Cerebellar cortex (tissue), 1 donor: Measurements from ENCODE around the gene SRXN1.
"Not testable (repeated sequence)": the region's sequence is repeated elsewhere in the genome, so short reads cannot be mapped to it uniquely, and the experiment has no call there.

Experiments
- DNase-seq: peaks from one replicate; pipeline ENCODE4 v3.0.0-alpha.2; 2015; ENCODE audit warnings: low spot score

Gene SRXN1

DNA sequence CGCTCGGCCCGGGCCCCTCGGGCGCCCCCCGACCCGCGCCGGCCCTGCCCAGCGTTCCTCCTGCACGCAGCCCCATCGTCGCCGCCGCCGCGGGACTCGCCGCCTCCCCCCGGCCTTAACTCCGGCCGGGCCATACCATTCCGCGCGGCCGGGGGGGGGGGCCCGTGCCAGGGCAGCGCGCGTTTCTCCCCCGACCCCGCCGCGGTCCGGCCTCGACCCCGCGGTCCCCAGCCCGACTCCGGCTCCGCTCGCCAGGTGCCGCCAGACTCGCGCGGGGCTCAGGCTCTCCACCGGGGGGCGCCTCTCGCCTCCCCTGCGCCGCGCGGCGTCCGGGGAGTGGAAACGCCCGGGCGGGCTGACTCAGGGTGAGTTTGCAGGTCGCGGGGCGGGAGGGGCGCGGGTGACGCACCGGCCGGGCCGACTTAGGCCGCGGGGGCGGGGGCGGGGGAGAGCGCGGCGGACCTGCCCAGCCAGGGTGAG lies at the start of gene SRXN1:
SRXN1 (minus strand) TSS at position 91 of the 480 bp plus-strand sequence; CDS start at position 76, 15 bp downstream.
- DNase-seq: peak; percentile 77

DNA sequence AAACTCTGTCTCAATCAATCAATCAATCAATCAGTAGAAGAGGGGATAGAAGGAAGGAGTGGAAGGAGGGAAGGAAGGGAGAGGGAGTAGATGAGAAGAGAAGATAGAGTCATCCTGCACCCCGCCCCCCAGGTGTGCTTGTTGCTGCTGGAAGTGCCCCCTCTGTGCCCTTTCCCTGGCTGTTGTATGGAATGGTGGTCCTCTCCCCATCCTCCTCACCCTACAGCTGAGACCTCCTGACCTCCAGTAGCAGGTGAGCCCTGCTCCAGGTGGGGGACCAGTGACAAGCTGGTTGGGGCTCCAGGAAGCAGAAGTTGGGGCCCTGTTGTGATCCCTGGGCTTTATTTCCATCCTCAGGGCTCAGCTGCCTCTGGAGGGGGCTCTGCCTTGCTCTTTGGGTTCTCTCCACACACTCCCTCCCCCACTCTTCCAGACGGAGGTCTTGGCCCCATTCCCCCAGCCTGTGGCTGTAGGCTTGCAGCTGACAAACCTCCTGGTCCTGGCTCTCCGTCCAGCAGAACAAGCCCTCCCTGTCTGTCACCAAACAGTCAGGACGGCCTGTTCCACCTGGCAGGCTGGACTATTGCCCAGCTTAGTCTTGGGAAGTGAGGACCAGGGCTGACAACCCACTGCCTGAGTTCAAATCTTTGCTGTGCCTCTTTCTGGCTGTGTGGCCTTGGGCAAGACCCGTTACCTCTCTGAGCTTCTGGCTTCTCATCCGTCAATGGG lies 48.6 kb upstream of the SRXN1 start:
- DNase-seq: peak; percentile 93

DNA sequence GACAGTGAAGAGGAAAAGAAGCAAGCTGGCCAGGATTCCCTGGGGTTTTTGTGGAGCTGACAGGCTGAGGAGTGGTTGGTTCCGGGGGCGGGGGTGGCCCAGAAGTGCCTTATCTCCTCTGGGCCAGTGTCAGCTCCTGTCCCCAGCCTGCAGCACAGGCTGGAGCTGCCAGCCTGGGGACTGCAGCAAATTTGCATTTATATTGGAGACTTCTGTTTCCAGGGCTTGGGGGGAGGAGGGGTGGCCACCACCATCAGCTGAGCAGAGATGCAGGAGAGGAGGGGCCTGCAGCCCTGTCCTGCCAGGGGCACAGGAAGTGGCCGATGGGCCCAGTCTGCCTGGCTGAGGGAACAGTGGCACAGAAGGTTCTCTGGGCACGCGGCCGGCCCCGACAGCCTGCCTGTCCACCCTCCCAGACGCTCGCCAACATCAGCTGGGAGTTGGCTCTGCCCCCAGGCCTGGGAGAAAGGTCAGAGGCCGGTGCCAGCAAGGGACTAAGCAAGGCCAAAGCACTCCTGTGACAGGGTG lies 46.9 kb upstream of the SRXN1 start:
- DNase-seq: peak; percentile 94

DNA sequence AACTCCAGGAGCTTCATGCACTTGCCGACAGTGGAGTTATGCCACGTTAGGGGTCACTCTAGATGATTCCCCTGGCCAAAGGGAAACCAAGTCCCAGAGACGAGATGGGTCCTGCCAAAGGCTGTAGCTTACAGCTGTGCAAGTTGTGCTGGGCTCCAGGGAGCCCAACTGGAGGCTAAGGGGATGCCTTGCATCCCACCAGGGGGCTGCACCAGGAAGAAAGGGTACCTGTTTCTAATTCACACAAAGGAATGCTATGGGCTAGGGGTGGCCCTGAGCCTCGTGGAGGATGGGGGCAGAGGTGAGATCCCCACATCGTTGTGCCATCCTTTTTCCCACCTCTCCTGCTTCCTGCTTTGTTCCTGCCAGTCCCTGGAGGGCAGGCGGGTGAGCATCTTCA lies 46.3 kb upstream of the SRXN1 start:
- DNase-seq: no peak

DNA sequence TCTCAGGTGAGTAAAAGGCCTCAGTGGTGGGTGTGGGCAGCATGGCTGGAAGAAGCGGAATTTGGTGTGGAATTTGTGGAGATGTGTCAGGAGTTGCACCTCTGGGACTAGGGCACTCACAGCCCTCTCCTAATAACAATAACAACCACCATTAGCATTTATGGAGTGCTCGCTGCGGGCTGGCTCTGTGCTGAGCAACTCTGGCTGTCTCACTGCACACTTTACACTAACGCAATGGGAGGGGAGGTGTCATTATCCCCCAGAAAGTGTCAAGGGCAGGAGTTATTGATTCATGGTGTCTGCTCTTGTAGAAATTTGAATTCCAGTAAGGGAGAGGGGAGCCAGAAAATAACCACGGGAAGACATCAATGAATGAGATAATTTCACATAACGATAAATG lies 45.3 kb upstream of the SRXN1 start:
- DNase-seq: no peak

DNA sequence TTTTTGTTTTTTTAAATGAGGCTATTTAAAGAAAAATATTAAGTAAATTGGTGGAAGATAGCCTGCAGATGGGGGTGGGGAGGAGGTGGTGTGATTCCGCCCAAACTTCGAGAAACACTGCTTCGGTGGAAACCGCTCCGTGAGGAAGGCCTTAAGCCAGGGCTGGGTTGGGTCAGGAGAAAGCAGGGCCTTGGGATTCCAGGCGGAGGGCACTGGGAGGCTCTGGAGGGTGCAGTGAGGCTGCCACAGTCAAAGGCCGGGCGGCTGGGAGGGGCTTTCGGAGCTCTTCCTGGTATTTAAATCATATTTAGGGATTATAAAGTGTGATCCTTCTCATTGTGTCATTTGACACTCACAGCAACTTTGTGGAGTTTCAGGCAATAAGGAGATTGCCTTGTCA lies 44.8 kb upstream of the SRXN1 start:
- no peak for DNase-seq

DNA sequence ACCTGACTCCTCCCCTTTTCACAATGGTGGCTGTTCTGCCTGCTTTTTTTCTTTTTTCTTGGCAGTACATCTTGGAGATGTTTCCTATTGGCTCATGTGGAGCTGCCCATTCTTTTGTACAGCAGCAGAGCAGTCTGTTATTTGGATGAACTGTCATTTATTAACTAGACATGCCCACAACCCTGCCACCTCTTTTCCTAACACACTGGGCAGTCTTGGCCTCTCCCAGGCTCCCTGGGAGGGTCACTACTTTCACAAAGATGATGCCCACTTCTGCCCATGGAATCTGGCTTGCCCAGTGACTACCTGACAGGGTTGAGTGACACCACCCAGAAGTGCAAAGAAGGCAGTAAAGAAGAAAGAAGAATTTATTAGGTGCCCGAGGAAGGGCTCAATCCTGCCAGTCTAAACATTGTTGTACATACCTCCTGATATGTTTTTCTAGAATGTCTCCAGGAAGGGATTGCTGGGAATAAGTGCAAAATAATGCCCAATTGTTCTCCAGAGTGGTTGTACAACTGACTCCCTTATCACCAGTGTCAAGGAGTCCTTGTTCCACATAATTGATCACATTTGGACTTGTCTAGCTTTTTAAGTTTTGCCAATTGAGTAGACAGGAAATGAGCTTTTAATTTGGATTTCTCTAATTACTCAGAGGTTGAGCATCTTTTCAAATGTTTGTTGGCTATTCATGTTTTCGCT lies 42.3 kb upstream of the SRXN1 start:
- DNase-seq: no peak

DNA sequence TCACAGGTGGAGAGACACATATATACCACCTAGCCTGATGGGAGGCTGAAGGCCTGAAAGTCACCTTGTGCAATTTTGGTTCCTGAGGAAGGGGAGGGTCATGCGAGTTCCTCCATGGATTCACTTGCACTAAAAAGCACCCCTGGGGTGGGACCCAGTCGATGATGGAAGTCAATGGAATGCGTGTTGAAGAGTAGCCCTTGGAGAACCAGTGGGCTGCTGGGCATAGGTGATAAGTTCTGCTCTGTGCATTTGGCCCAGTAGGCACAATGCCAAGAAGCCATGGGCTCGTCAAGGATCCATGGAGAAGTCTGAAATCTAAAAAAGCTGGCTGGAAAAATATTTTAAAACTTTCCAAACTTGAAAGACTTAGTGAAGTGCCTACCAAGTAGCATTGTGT lies 41.5 kb upstream of the SRXN1 start:
- DNase-seq: no peak

DNA sequence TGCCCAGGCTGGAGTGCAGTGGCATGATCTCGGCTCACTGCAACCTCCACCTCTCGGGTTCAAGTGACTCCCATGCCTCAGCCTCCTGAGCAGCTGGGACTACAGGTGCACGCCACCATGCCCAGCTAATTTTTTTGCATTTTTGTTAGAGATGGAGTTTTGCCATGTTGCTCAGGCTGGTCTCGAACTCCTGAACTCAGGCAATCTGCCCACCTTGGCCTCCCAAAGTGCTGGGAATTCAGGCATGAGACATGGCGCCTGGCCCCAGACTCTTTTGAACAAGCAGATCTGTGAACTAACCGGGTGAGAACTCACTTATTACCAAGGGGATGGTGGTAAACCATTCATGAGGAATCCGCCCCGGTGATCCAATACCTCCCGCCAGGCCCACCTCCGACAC lies 40.8 kb upstream of the SRXN1 start:
- DNase-seq: not testable (repeated sequence)

DNA sequence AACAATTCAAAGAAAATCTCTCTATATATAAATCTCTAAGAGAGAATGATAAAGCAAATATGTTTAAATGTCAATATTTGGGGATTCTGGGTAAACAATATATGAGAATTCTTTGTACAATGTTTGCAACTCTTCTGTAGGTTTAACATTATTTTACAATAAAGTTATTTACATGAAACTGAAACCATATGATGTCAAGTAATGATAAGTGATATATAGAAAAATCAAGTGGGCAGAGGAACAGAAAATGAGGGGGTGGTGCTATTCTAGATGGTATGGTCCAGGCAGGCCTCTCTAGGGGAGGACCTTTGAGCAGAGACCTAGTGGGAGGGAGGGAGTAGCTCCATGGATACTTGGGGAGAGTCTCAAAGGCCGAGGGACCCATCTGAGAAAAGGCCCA lies 39.0 kb upstream of the SRXN1 start:
- DNase-seq: no peak

DNA sequence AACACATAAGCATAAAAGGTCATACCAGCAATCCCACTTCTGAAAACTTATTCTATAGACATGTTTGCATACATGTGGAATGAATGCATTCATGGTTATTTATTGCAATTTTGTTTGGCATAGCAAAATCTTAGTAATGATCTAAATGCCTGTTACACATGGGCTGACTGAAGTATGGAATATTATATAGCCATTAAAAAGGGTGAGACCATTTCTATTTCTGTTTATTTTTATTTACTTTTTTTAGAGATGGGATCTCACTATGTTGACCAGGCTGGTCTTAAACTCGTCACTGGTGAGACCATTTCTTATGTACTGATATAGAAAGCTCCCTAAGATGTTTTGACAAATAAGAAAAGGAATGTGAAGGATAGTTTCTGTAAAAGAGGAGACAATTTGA lies 36.9 kb upstream of the SRXN1 start:
- DNase-seq: no peak

DNA sequence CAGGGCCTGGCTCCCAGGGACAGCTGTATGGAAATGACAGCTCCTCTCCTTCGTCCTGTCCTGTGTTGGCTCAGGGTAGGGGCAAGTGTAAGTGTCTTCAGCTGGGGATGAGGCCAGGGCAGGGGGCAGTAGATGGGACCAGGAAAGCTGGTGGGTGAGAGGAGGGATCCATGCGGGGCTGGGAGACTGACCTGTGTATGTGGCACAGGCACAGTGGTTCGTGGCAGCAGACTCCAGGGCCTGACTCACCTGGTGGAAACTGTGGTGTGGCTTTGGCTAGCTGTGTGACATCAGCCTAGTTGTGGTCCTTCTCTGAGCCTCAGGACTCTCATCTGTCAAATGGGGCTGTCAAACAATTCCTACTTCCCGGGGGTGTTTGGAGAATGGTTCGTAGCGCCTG lies 36.3 kb upstream of the SRXN1 start:
- no peak for DNase-seq

DNA sequence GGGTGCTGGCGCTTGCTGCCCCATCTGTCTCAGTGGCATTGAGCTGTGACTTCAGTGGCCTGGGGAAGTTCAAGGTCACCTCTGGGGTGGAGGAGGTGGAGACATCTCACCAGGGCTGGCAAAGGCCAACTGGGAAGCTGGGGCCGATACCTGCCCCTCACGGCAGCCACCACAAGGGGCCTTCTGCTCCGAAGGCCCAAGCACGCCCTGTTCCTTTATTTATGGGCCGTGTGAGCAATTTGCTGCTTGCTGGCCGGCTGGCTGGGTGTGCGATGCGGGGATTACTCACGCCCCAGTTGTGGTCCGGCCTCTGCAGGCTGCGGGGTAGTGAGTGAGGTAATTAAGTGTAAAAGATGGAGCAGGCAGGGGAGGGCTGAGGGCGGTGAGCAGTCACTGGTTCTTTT lies 35.8 kb upstream of the SRXN1 start:
- peak; percentile 61 for DNase-seq

DNA sequence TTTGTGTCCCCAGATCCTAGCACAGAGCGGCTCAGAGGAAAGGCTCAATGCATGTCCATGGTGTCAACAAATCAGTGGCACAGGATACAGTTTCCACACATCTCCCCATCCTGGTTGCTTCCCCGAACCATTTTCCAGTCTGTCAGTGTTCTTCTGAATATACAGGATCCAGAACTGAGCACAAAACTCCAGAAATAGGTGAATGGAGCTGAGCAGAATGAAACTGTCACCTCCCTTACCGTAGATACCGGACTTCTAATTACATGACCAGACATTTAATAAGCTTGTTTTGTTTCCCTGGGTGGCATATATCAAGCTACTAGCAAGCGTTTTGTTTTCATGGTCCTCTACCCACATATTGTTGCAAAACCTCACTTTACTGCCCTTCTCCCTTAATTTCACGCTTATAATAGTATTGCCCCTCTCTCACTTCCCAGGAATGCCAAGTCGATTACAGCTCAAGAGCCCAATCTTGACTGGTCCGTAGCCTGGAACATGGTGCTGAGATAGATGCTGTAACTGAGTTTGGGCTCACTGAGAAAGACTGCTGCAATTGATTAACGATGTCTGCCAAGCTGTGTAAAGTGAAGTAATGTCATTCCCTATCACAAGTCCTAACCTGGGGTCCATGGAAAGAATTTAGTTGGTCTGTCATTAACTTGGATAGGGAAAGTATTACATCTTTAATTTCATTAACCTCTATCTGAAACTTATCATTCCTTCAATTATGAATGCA lies 34.6 kb upstream of the SRXN1 start:
- DNase-seq: no peak

DNA sequence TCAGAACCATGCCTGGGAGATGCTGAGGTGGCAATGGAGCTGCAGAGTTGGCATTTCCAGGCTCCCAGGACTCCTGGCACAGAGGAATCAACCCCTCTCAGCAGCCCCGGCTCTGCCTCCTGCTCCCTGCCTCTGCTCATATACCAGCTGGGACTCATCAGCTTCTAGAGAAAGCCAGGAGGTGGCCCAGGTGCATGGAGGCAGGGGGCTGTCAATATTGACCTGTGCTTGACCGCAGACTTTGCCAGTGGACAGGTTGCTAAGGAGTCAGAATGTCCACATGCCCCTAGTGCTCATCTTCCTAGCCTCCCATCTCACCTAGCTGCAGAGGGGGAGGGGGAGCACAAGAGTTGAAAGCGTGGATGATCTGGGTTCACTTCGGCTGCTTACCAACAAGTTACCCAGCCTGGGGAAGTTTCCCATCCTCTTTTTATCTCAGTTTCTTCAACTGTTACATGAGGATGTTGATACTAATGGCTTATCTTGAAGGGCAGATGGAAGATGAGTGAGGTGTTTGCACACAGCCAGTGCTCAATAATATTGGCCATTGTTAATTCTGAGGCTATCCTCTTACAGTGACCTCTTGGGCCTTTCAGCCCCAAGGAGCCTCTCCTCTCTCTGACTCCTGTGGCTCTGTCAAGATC lies 31.8 kb upstream of the SRXN1 start:
- DNase-seq: no peak

DNA sequence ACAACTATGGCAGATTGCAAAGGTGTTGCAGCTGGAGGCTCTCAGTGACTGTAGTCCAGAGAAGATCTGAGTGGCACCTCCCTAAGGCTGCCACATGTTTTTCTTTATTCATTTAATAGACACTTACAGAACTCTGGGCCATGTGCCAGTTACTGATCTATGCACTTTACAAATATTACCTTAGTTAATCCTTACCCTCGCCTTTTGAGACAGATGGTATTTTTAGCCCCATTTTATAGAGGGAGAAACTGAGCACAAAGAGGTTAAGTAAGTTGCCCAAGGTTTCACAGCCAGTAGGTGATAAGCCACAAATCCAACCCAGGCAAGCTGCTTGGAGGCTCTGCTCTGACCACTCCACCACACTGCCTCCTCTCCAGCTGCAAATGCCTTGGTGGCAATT lies 29.1 kb upstream of the SRXN1 start:
- DNase-seq: no peak

DNA sequence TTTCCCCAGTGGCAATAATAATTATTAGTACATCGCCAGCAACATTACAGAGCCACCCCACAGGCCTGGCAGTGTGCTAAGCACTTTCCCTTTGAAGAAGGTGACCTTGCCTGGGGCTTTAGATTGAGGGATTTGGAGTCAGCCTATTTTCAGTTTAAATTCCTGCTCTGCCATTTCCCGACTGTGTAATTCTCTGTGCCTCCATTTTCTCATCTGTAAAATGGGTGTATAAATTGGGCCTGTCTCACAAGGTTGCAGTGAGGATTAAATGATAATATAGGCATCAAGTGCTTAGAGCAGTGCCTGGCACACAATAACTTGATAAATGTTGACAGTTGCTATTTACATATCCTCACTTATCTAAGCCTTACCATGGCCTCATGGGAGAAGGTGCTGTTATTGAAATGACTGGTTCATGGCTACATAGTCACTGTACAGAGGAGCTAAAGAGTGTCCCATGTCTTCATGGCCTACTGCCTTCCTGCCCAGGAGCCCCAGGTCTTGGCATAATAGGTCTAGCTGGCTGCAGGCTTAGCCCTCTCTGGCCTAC lies 27.7 kb upstream of the SRXN1 start:
- DNase-seq: no peak

DNA sequence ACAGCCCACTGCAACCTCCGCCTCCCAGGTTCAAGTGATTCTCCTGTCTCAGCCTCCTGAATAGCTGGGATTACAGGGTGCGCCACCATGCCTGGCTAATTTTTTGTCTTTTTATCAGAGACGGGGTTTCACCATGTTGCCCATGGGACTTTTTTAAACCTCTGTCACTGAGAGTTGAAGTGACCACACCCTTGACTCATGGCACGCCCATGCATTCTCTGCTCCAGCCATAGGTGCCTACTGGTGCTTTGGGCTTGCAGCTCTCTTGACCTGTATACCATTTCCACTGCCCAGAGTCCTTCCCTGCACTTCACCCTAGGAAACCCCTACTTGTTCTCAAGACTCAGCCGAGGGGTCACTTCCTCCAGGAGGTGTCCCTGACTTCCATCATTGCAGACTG lies 25.0 kb upstream of the SRXN1 start:
- no peak for DNase-seq

DNA sequence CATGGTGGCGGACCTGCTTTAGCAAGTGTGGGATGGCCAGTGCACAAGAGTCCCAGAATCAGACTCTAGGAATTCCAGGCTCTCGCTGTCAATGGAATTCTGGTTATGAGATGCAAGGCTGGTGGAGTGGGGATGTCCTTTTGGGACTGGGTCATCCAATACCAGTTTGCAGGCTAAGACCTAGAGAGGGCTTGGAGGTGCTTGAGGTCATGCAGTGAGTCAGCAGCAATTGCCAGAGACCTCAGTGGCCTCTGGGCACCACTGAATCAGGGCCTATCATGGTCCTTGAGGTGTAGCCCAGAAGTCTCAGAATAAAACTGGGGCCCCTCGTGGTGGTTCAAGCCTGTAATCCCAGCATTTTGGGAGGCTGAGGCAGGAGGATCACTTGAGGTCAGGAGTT lies 24.0 kb upstream of the SRXN1 start:
- no peak for DNase-seq

DNA sequence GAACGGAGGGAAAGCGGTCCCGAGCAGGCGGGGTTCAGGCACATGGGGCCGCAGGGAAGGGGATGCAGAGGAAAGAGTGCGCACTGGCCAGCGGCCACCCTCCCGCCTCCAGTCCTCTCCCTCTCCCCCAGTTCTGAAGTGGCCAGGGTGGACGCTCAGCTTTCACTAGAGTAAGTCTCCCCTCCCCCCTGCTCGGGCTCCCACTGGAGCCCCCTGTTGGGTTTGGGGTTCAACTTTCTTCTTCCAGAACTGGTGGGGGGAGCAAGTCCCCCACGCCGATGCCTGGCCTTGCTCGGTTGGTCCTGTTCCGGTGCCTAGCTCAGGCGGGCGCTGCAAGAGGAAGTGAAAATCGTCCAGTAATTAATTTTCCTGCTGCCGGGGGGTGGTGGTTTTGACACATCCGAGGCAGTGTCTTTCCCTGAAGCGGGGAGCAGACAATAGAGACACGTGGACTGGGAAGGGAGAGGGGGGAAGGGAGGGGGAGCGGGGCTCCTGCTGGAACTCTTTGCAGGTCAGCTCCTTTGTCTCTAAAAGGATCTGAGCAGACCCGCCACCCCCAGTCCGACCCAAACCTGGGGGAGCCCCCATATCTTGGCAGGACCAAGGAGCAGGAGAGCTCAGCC lies 23.4 kb upstream of the SRXN1 start:
- no peak for DNase-seq
